CD4-positive, alpha-beta memory T cell (primary cell): ENCODE results near the gene CNTNAP3. TPM values are rescaled to one million over a fixed set of nuclear protein-coding genes. Genes with fewer than 3 reads are reported as not detected.
"Not testable (repeated sequence)": the region's sequence is repeated elsewhere in the genome, so short reads cannot be mapped to it uniquely, and the experiment has no call there.

Source experiments
- CTCF ChIA-PET: fragments of 350-600 bp; sonication (Branson Sonifier 250); formaldehyde crosslinking; loops from one replicate; lab custom pipeline; 2021; ENCODE audit warnings: inconsistent platforms; ENCODE audit not compliant: partially characterized antibody; lab: Charles Lee
- POLR2A ChIA-PET: fragments of 350-600 bp; sonication (Branson Sonifier 250); formaldehyde crosslinking; loops from one replicate; lab custom pipeline; 2021; ENCODE audit not compliant: partially characterized antibody; lab: Charles Lee
- DNase-seq, 5 donors: peaks; one replicate each; pipeline versions ENCODE4 v3.0.0 to v3.0.0-alpha.2; 2020 to 2022; ENCODE audit warnings: mixed read lengths in 1 of 5
- H3K27ac ChIP-seq: one replicate; pipeline ENCODE4 v1.7.0; 2013; ENCODE audit warnings: low read depth, low read length
- H3K27me3 ChIP-seq: 2 replicates; pipeline ENCODE4 v1.7.0; 2013; ENCODE audit warnings: mild to moderate bottlenecking, low read length, moderate library complexity; ENCODE audit not compliant: insufficient read depth
- H3K36me3 ChIP-seq: 2 replicates; pipeline ENCODE4 v1.7.0; 2013; ENCODE audit warnings: mild to moderate bottlenecking, low read length, moderate library complexity; ENCODE audit not compliant: insufficient read depth
- H3K4me1 ChIP-seq: 2 replicates; pipeline ENCODE4 v1.7.0; 2013; ENCODE audit warnings: mild to moderate bottlenecking, low read length, moderate library complexity; ENCODE audit not compliant: insufficient read depth
- H3K4me3 ChIP-seq, 2 donors: one replicate each; pipeline ENCODE4 v1.7.0; 2013; ENCODE audit warnings: low read length in 2 of 2, mild to moderate bottlenecking in 1 of 2
- H3K9me3 ChIP-seq, 2 donors: one replicate each; pipeline ENCODE4 v1.7.0; 2013; ENCODE audit warnings: low read length in 2 of 2, control low read depth in 1 of 2; ENCODE audit not compliant: control insufficient read depth in 1 of 2
- H3K27ac Mint-ChIP-seq, 7 donors: one replicate each; pipeline ENCODE4 v1.8.0; 2020 to 2021; ENCODE audit warnings: mixed read lengths in 7 of 7, mild to moderate bottlenecking in 6 of 7, inconsistent platforms in 3 of 7, moderate library complexity in 3 of 7
- H3K27me3 Mint-ChIP-seq, 2 donors: one replicate each; pipeline ENCODE4 v1.8.0; 2020 to 2021; ENCODE audit warnings: mixed read lengths in 2 of 2
- H3K36me3 Mint-ChIP-seq, 2 donors: one replicate each; pipeline ENCODE4 v1.8.0; 2020 to 2021; ENCODE audit warnings: mixed read lengths in 2 of 2, inconsistent platforms in 1 of 2, mild to moderate bottlenecking in 1 of 2
- H3K4me1 Mint-ChIP-seq, 4 donors: one replicate each; pipeline ENCODE4 v1.8.0; 2020 to 2021; ENCODE audit warnings: mixed read lengths in 4 of 4, mild to moderate bottlenecking in 1 of 4
- H3K4me3 Mint-ChIP-seq, 8 donors: one replicate each; pipeline ENCODE4 v1.8.0; 2020 to 2021; ENCODE audit warnings: mixed read lengths in 8 of 8, mild to moderate bottlenecking in 7 of 8, moderate library complexity in 6 of 8, inconsistent platforms in 3 of 8
- H3K9me3 Mint-ChIP-seq, 8 donors: one replicate each; pipeline ENCODE4 v1.8.0; 2020 to 2021; ENCODE audit warnings: mixed read lengths in 8 of 8, mild to moderate bottlenecking in 5 of 8, inconsistent platforms in 3 of 8, moderate library complexity in 1 of 8
- intact Hi-C: fragments of 100-400 bp; cut with micrococcal nuclease; formaldehyde crosslinking; loops from one replicate; pipeline ENCODE4 v1.15.1; 2023
- polyA plus RNA-seq, 2 donors: library from polyadenylated mRNA; unstranded; fragments of 300-500 nt; fragmentation: Illumina TruSeq; gene quantifications; one replicate each; pipeline ENCODE4 v1.2.3, GENCODE V29; 2021
- total RNA-seq, 2 experiments: library from RNA; stranded (reverse); gene quantifications; one replicate each; pipeline ENCODE4 v1.2.3, GENCODE V29; 2021

Gene CNTNAP3
- total and polyA plus RNA-seq, 4 experiments from 2014 or later, result not detected

- H3K4me1 ChIP-seq, POLR2A ChIA-PET, H3K9me3 ChIP-seq, H3K4me1 Mint-ChIP-seq, H3K27ac Mint-ChIP-seq, H3K4me3 ChIP-seq, intact Hi-C loops, H3K36me3 ChIP-seq, H3K27ac ChIP-seq, H3K36me3 Mint-ChIP-seq, H3K27me3 Mint-ChIP-seq, H3K4me3 Mint-ChIP-seq, DNase-seq, H3K9me3 Mint-ChIP-seq, H3K27me3 ChIP-seq, CTCF ChIA-PET: not testable (repeated sequence)
Observed at GRCh38 chr9:39030204-39031019, 257.6 kb downstream of the CNTNAP3 start.

- H3K27me3 ChIP-seq, H3K4me3 Mint-ChIP-seq, H3K36me3 ChIP-seq, H3K4me1 Mint-ChIP-seq, intact Hi-C loops, H3K4me3 ChIP-seq, H3K9me3 Mint-ChIP-seq, H3K36me3 Mint-ChIP-seq, H3K9me3 ChIP-seq, DNase-seq, H3K27ac ChIP-seq, H3K27ac Mint-ChIP-seq, CTCF ChIA-PET, H3K4me1 ChIP-seq, H3K27me3 Mint-ChIP-seq, POLR2A ChIA-PET: not testable (repeated sequence)
Observed at GRCh38 chr9:39028855-39029254, 259.1 kb downstream of the CNTNAP3 start.

DNA sequence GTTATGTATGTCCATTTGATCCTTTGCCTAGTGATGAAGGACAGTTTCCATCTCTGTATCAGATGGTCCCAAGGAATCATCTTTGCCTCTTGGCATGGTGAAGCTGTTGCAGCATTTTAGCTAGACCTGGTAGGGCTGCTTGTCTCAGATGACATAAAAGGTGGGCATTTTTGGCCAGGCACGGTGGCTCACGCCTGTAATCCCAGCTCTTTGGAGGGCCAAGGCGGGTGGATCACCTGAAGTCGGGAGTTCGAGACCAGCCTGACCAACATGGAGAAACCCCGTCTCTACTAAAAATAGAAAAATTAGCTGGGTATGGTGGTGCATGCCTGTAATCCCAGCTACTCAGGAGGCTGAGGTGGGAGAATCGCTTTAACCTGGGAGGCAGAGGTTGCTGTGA is 259.8 kb downstream of the CNTNAP3 start:
- not testable (repeated sequence) for H3K4me3 Mint-ChIP-seq

DNA sequence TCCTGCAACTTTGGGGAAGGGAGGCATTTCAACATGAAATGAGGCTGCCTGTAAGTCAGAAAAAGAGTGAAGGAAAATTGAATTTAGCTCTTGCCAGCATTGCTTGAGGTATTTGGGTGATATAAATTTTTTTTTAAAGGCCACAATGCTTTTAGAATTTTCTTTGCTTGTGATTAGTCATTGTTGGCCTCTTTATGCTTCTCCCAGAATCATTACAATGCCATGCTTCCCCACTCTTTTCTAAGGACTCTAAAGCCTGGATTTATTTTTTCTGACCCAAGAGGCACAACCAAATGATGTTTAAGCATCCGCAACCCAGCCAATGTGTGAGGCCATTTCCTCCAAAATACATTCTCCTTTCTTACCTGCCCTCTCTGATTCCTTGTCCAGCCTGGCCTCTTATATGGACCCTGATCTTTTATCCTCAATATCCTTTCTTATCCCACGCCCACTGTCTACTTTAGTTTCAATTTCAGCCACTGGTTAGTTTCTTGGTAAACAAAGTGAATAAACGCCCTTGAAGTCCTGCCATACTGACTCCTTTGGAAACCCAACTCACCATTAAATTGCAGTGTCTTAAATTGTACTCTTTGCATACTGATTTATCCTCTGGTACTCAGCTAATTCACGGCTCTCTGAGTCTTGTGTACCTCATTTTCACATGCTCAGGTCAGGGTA is 261.9 kb downstream of the CNTNAP3 start:
- H3K9me3 ChIP-seq, H3K36me3 ChIP-seq, H3K27me3 ChIP-seq, DNase-seq, H3K9me3 Mint-ChIP-seq, H3K4me1 ChIP-seq, H3K27ac Mint-ChIP-seq, H3K36me3 Mint-ChIP-seq, H3K4me3 ChIP-seq, H3K27me3 Mint-ChIP-seq, H3K4me3 Mint-ChIP-seq, POLR2A ChIA-PET, H3K4me1 Mint-ChIP-seq, intact Hi-C loops, CTCF ChIA-PET, H3K27ac ChIP-seq: not testable (repeated sequence)

More for the DNA sequence above, 259.8 kb downstream of the CNTNAP3 start:
- H3K9me3 Mint-ChIP-seq, H3K27ac ChIP-seq, H3K4me1 ChIP-seq, H3K36me3 Mint-ChIP-seq, H3K4me1 Mint-ChIP-seq, DNase-seq, H3K27me3 ChIP-seq, POLR2A ChIA-PET, H3K9me3 ChIP-seq, CTCF ChIA-PET, H3K4me3 ChIP-seq, H3K27ac Mint-ChIP-seq, H3K27me3 Mint-ChIP-seq, H3K36me3 ChIP-seq, intact Hi-C loops: not testable (repeated sequence)

Other genes with a start within 250 kb of the CNTNAP3 start
- gene SPATA31A1, start 67.5 kb upstream of the CNTNAP3 start, total RNA-seq, result not detected
- not detected for gene SPATA31A1, start 67.5 kb upstream of the CNTNAP3 start, polyA plus RNA-seq